ENCODE data around the gene TBX10.

TBX10 gene

GRCh38 chr11:67584881-67585873, 54.4 kb downstream of the TBX10 start:
- Histone ChIP-seq H3K36me3 (ENCODE audit: control insufficient read depth, insufficient read depth, low read length, severe bottlenecking) (peaks cover 16% of the 10 kb centered on the region), H3K9me3 (ENCODE audit: control insufficient read depth, low read length) (no peaks in the 10 kb centered on the region), H3K4me3 (ENCODE audit: low read length) (peak overlapping the region; percentile 87), H3K9ac (ENCODE audit: low read length) (peak overlapping the region; percentile 89), H3K27me3 (replicated peaks; ENCODE audit: control insufficient read depth, insufficient read depth, low read length) (peaks cover 3% of the 10 kb centered on the region), H3K4me1 (ENCODE audit: control insufficient read depth, insufficient read depth, low read length) (peaks cover 17% of the 10 kb centered on the region)
- DNase-seq (ENCODE audit: low read depth): no peak

- peak overlapping the region; percentile 89 for H3K9ac ChIP-seq (ENCODE audit: low read length)
- H3K27me3 ChIP-seq (replicated peaks; ENCODE audit: control insufficient read depth, insufficient read depth, low read length): peaks cover 11% of the 10 kb centered on the region
- H3K9me3 ChIP-seq (ENCODE audit: control insufficient read depth, low read length): no peaks in the 10 kb centered on the region
- peak; percentile 66 for DNase-seq (ENCODE audit: low read depth)
- H3K4me3 ChIP-seq (ENCODE audit: low read length): peak overlapping the region; percentile 87
- H3K4me1 ChIP-seq (ENCODE audit: control insufficient read depth, insufficient read depth, low read length): peaks cover 17% of the 10 kb centered on the region
- peaks cover 16% of the 10 kb centered on the region for H3K36me3 ChIP-seq (ENCODE audit: control insufficient read depth, insufficient read depth, low read length, severe bottlenecking)
These were observed 55.2 kb downstream of the TBX10 start for GRCh38 chr11:67584205-67584880.

DNA sequence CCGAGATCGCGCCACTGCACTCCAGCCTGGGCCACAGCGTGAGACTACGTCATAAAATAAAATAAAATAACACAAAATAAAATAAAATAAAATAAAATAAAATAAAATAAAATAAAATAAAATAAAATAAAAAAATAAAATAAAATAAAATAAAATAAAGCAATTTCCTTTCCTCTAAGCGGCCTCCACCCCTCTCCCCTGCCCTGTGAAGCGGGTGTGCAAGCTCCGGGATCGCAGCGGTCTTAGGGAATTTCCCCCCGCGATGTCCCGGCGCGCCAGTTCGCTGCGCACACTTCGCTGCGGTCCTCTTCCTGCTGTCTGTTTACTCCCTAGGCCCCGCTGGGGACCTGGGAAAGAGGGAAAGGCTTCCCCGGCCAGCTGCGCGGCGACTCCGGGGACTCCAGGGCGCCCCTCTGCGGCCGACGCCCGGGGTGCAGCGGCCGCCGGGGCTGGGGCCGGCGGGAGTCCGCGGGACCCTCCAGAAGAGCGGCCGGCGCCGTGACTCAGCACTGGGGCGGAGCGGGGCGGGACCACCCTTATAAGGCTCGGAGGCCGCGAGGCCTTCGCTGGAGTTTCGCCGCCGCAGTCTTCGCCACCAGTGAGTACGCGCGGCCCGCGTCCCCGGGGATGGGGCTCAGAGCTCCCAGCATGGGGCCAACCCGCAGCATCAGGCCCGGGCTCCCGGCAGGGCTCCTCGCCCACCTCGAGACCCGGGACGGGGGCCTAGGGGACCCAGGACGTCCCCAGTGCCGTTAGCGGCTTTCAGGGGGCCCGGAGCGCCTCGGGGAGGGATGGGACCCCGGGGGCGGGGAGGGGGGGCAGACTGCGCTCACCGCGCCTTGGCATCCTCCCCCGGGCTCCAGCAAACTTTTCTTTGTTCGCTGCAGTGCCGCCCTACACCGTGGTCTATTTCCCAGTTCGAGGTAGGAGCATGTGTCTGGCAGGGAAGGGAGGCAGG, 56.0 kb downstream of the TBX10 start, which contains the start of gene GSTP1:
Gene GSTP1 (plus strand): TSS at position 566 of the 958 bp plus-strand sequence. CDS start 32 bp downstream, at position 598.
- Histone ChIP-seq H3K4me1 (ENCODE audit: control insufficient read depth, insufficient read depth, low read length) (peaks cover 17% of the 10 kb centered on the region), H3K4me3 (ENCODE audit: low read length) (peak within 1 kb of the TSS; percentile 87)

DNA sequence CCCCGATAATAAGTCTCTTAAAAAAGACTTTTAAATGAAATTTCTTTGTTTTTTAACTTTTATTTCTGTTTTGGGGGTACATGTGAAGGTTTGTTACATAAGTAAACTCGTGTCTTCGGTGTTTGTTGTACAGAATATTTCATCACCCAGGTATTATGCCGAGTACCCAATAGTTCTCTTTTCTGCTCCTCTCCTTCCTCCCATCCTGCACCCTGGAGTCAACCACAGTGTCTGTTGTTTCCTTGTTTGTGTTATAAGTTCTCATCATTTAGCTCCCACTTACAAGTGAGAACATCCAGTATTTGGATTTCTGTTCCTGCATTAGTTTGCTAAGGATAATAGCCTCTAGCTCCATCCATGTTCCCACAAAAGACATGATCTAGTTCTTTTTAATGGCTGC, 57.6 kb downstream of the TBX10 start:
- peaks cover 3% of the 10 kb centered on the region for H3K9me3 ChIP-seq (ENCODE audit: control insufficient read depth, low read length)
- peaks cover 17% of the 10 kb centered on the region for H3K4me1 ChIP-seq (ENCODE audit: control insufficient read depth, insufficient read depth, low read length)
- no peak overlapping the region for H3K4me3 ChIP-seq (ENCODE audit: low read length)
- peaks cover 32% of the 10 kb centered on the region for H3K27me3 ChIP-seq (replicated peaks; ENCODE audit: control insufficient read depth, insufficient read depth, low read length)
- H3K9ac ChIP-seq (ENCODE audit: low read length): no peak overlapping the region
- DNase-seq (ENCODE audit: low read depth): no peak
- peaks cover 10% of the 10 kb centered on the region for H3K36me3 ChIP-seq (ENCODE audit: control insufficient read depth, insufficient read depth, low read length, severe bottlenecking)

More for the DNA sequence above, 56.0 kb downstream of the TBX10 start, which contains the start of gene GSTP1:
- no peaks in the 10 kb centered on the region for H3K9me3 ChIP-seq (ENCODE audit: control insufficient read depth, low read length)
- H3K36me3 ChIP-seq (ENCODE audit: control insufficient read depth, insufficient read depth, low read length, severe bottlenecking): peaks cover 16% of the 10 kb centered on the region
- H3K27me3 ChIP-seq (replicated peaks; ENCODE audit: control insufficient read depth, insufficient read depth, low read length): peaks cover 17% of the 10 kb centered on the region
- peak; percentile 97 for DNase-seq (ENCODE audit: low read depth)
- peak within 1 kb of the TSS; percentile 89 for H3K9ac ChIP-seq (ENCODE audit: low read length)

DNA sequence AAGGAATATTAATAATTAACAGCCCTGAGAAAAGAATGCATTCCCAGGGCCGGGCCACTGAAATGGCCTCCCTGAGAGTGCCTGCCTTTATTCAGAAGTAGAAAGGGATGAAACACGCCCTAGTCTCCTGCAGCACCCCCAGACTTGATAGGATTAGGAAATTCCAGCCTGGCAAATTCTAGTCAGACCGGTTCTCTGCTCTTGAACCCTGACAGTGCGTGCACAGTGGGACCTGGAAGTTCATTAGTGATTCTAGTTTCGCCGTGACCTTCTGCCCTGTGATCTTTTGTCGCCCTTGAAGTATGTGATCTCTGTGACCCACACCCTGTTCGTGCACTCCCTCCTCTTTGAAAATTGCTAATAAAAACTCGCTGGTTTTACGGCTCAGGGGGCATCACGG, 58.1 kb downstream of the TBX10 start:
- H3K27me3 ChIP-seq (replicated peaks; ENCODE audit: control insufficient read depth, insufficient read depth, low read length): peaks cover 37% of the 10 kb centered on the region

More for the DNA sequence above, 58.1 kb downstream of the TBX10 start:
- H3K9ac ChIP-seq (ENCODE audit: low read length): no peak overlapping the region
- no peak overlapping the region for H3K4me3 ChIP-seq (ENCODE audit: low read length)
- peaks cover 17% of the 10 kb centered on the region for H3K4me1 ChIP-seq (ENCODE audit: control insufficient read depth, insufficient read depth, low read length)
- peaks cover 5% of the 10 kb centered on the region for H3K36me3 ChIP-seq (ENCODE audit: control insufficient read depth, insufficient read depth, low read length, severe bottlenecking)
- DNase-seq (ENCODE audit: low read depth): no peak
- peaks cover 7% of the 10 kb centered on the region for H3K9me3 ChIP-seq (ENCODE audit: control insufficient read depth, low read length)
